Small intestine (tissue), 7 donors: ENCODE results near the gene GLRX. TPM values are rescaled to one million over a fixed set of nuclear protein-coding genes. Genes with fewer than 3 reads are reported as not detected.
A peak's percentile ranks its signal among the peaks of the same experiment; 100 is the strongest.

Source experiments
- DNase-seq, 2 donors: peaks; one replicate each; pipeline versions ENCODE4 v3.0.0 to v3.0.0-alpha.2; 2013
- FAIRE-seq: peaks from 2 replicates; lab custom pipeline; 2012; peaks lifted over from hg19 to GRCh38; lab: Jason Lieb, UNC
- H3K27ac ChIP-seq, 3 donors: one replicate each; pipeline ENCODE4 v1.5.1; 2013; ENCODE audit warnings: low read length in 2 of 3, mild to moderate bottlenecking in 2 of 3, control low read depth in 1 of 3, inconsistent platforms in 1 of 3, low read depth in 1 of 3, moderate library complexity in 1 of 3
- H3K27me3 ChIP-seq, 3 donors: one replicate each; pipeline ENCODE4 v1.6.1; 2013; ENCODE audit warnings: low read length in 3 of 3, inconsistent platforms in 1 of 3; ENCODE audit not compliant: control insufficient read depth in 3 of 3, insufficient read depth in 3 of 3
- H3K36me3 ChIP-seq, 3 donors: one replicate each; pipeline ENCODE4 v1.6.1; 2013; ENCODE audit warnings: low read length in 3 of 3, inconsistent platforms in 1 of 3, low read depth in 1 of 3, mild to moderate bottlenecking in 1 of 3, moderate library complexity in 1 of 3; ENCODE audit not compliant: control insufficient read depth in 3 of 3, insufficient read depth in 2 of 3
- H3K4me1 ChIP-seq, 3 donors: one replicate each; pipeline ENCODE4 v1.6.1; 2013; ENCODE audit warnings: low read length in 2 of 3, inconsistent platforms in 1 of 3, low read depth in 1 of 3, mild to moderate bottlenecking in 1 of 3, moderate library complexity in 1 of 3; ENCODE audit not compliant: control insufficient read depth in 3 of 3, insufficient read depth in 2 of 3
- H3K4me3 ChIP-seq, 3 donors: one replicate each; pipeline ENCODE4 v1.5.1; 2013; ENCODE audit warnings: low read length in 3 of 3, control low read depth in 1 of 3, inconsistent platforms in 1 of 3, low read depth in 1 of 3, mild to moderate bottlenecking in 1 of 3, moderate library complexity in 1 of 3
- H3K9me3 ChIP-seq, 2 donors: one replicate each; pipeline ENCODE4 v1.6.1; 2013; ENCODE audit warnings: low read depth in 1 of 2, low read length in 1 of 2; ENCODE audit not compliant: control insufficient read depth in 2 of 2, insufficient read depth in 1 of 2
- WGBS, 3 donors: extraction: QIAGEN DNeasy Blood & Tissue Kit; methylation state at CpG; one replicate each; pipeline ENCODE4 v1.1.7; 2013; 5-methylcytosine and 5-hydroxymethylcytosine counted together
- polyA plus RNA-seq, 4 donors: library from polyadenylated mRNA; stranded (reverse) in 3 of 4; unstranded in 1 of 4; fragments of 200-250 nt in 3 of 4; fragments of 120-200 nt in 1 of 4; gene quantifications; one replicate each; pipeline versions ENCODE4 v1.2.1 to v1.2.3, GENCODE V29; 2013
- donor health status: healthy with polysubstance abuse.
- donor health status: control.
- donor health status: control.
- donor health status: Bipolar disorder and iron deficiency.
- donor health status: healthy.

Gene GLRX
- polyA plus RNA-seq, 4 donors: 105 to 968 (median 443) TPM

DNA sequence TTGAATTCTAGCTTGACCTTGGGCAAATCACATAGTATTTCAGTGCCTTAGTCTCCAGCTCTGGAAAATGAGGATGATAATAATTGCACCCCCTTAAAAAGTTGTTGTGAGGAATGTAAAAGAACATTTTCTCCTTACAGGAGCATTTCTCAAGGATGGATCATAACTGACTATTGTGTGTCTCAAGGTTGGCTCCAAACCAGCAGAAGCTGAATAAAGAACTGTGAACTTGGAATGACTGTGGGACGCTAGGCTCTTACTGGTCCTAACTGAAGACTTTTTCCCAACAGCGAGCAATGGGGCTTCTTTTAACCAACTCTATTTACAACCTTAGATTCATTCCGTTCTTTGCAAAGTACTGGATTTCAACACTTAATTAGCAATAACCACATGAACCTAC is 26.2 kb upstream of the GLRX start:
- FAIRE-seq (no peak), DNase-seq (no peak)
- Histone ChIP-seq H3K4me3 (no peak overlapping the region), H3K9me3 (no peaks in the 10 kb centered on the region), H3K36me3 (no peaks in the 10 kb centered on the region), H3K27me3 (no peaks in the 10 kb centered on the region), H3K4me1 (no peaks in the 10 kb centered on the region), H3K27ac (no peak overlapping the region)
- WGBS, 3 donors: 78 to 82% (median 82%) methylated on average over 3 of the region's 3 CpGs

DNA sequence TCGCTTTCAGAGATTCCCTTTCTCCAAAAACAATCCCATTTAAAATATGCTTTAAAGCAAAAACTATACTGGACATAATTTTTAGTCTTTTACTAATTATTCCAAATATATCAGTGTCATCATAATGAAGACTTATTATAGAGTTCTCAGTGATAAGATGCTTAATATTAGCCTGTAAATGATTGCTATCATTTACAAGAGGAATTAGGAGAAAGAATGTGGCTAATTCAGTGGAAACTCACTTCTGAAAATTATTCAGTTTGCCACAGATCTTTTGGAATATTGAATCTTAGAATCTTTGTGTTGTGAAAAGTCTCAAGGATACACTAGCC is 24.7 kb upstream of the GLRX start:
- Histone ChIP-seq H3K36me3 (no peaks in the 10 kb centered on the region), H3K9me3 (no peaks in the 10 kb centered on the region), H3K27me3 (no peaks in the 10 kb centered on the region), H3K4me3 (no peak overlapping the region), H3K27ac (no peak overlapping the region), H3K4me1 (no peaks in the 10 kb centered on the region)
- DNase-seq (no peak), FAIRE-seq (no peak)
- 0 to 4% (median 2%) methylated on average over 1 of the region's 1 CpG for WGBS, 3 donors

DNA sequence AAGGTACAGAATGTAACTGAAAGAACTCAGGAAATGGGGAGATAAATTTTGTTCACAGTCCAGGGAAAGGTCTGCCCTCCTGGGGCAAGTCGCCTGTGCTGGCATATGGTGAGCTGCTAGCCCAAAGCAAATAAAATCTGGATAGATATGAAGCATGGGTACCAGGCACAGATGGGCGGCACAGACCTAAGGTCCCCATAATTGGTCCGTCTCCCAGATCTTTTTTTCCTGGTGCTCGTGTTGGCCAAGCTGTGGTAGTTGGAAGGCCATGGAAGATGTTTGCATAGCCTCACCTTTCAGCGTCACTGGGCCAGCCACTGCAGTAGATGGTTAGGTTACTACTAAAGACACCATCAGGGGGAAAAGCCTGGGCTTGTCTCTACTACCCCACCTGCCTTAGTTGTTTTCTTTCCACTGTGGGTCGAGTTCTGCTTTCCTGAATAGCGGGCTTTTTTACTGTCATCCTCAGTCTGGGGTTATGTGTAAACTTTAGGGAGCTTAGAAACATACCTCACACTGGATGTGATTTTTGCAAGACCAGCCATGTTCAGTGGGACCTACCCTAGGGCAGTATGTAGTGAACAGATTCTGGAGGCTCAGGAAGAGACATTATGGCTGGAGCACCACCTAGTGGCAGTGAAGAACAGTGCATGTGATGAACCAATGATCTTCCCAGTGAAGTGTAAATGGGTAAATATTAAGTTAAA is 24.2 kb upstream of the GLRX start:
- peaks cover 0 to 3% (median 0%) of the 10 kb centered on the region in 3 donors for H3K4me1 ChIP-seq
- no peak overlapping the region for H3K4me3 ChIP-seq
- 77 to 82% (median 78%) methylated on average over 7 of the region's 7 CpGs for WGBS, 3 donors
- H3K36me3 ChIP-seq: no peaks in the 10 kb centered on the region
- no peaks in the 10 kb centered on the region for H3K27me3 ChIP-seq
- FAIRE-seq (no peak), DNase-seq (peak; percentile 77 to 78)
- no peaks in the 10 kb centered on the region for H3K9me3 ChIP-seq
- no peak overlapping the region for H3K27ac ChIP-seq

DNA sequence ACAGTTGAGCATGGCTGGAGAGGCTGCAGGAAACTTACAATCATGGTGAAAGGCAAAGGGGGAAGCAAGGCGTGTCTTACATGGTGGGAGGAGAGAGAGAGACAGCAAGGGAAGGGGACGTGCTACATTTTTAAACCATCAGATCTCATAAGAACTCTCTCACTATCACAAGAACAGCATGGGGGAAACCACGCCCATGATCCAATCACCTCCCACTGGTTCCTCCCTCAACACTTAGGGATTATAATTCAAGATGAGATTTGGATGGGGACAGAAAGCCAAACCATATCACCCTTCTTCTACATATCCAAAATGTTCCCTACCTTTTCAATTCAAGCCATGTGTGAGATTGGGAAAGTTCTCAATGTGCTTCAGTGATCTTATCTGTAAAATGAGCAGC is 22.9 kb upstream of the GLRX start:
- no peaks in the 10 kb centered on the region for H3K27me3 ChIP-seq
- no peak overlapping the region for H3K4me3 ChIP-seq
- WGBS, 3 donors: 81 to 93% (median 81%) methylated on average over 3 of the region's 3 CpGs
- no peaks in the 10 kb centered on the region for H3K9me3 ChIP-seq
- H3K4me1 ChIP-seq: peaks cover 0 to 3% (median 0%) of the 10 kb centered on the region in 3 donors
- no peaks in the 10 kb centered on the region for H3K36me3 ChIP-seq
- DNase-seq (no peak), FAIRE-seq (no peak)
- no peak overlapping the region for H3K27ac ChIP-seq

DNA sequence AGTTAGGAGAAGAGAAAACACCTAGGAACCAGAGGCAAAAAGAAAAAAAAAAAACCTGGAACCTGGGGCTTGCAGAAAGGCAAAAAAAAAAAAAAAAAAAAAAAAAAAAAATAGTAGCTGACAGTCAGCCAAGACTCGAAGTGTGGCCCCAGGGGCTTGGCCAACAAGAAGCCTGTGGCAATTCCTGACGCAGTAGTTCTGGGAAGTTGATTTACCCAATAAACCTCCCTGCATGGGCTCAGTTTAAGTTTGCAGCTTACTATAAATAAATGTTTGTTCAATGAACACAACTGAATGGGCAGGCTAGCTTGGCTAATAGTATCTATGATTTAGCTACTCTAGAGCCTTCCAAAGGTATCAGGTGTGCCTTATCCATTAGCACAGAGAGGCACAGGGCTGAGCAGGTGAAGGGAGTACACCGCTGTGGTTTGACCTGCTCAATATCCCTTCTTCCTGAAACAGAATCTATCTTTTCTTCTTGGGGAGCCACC is 21.3 kb upstream of the GLRX start:
- Histone ChIP-seq H3K9me3 (no peaks in the 10 kb centered on the region), H3K27me3 (no peaks in the 10 kb centered on the region), H3K4me1 (peaks cover 0 to 9% (median 0%) of the 10 kb centered on the region in 3 donors), H3K27ac (peak overlapping the region in 1 of 3 donors; percentile 60), H3K4me3 (no peak overlapping the region), H3K36me3 (no peaks in the 10 kb centered on the region)
- FAIRE-seq (no peak), DNase-seq (no peak)
- WGBS, 3 donors: 61 to 81% (median 80%) methylated on average over 3 of the region's 3 CpGs

DNA sequence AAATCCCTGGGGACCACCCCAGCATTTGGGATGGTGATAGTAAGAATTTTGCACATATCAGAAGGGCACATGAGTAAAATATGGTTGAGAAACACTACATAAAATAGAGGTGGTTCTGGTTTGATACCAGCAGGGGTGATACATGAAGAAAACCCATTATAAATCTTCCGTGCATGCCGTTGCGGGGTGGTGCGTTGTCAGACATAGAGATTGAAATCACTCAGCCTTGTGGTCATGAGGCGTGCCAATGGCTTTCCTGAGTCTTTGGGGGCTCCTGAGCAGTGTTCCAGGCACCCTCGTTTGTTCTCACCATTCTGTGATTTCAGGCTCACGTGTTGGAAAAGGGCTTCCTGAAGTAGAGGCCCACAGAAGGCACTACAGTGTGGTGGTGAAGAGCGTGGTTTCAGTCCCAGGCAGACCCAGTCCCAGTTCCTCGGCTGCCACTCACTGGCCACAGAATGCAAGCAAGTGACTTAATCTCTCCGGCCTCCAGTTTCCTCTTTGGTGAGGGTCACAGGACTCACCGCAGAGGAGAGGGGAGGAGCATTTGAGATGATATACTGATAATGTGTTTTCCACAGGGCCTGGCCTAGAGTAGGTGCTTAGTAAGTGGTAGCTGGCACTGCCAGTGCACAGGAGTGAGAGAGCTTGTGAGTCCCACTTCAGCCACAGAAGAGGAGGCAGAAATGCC is 20.5 kb upstream of the GLRX start:
- no peak for FAIRE-seq
- WGBS, 3 donors: 57 to 70% (median 61%) methylated on average over 11 of the region's 11 CpGs
- Histone ChIP-seq H3K27me3 (no peaks in the 10 kb centered on the region), H3K27ac (peak overlapping the region in 1 of 3 donors; percentile 66), H3K4me1 (peaks cover 0 to 15% (median 0%) of the 10 kb centered on the region in 3 donors), H3K4me3 (no peak overlapping the region), H3K36me3 (no peaks in the 10 kb centered on the region), H3K9me3 (no peaks in the 10 kb centered on the region)
- DNase-seq: peak in 1 of 2 donors; percentile 46

DNA sequence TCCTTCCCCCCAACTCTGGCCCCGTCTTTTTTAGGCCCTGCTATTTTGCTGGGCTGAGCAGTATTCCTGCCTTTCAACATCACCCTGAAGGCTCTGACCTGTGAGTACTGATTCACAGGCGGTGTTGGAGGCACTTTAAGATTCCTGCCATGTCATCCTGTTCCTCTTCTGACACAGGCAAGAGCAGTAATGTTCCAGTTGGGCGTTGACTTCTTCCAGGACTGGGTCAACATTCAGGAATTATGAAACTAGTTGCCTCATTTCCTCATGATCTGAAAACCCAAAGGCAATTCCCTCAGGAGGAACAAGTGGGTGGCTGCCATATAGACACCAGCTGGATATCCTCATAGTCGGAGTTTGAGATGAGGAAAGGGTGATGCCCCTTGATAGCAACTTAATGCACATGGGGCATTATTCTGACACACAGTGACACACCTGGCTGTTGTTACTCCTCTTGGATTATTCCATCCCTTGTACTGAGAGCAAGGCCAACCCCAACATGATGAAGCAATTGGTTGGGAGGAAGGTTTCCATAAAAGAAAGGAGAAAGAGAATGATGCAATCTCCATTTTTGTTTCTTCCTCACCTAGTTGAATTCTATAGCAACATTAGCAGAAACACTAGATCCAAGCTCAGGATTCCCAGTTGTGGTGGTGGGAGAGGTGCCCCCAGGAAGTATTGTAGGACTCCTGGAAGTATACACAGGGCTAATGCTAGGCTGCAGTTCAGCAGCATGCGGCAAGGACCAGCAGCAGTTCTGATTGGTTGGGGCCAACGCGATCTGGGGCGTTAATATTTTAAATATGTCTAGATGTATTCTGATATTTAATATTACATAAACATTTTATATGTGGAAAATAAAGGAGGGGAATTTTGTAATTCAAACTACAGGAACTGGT is 19.6 kb upstream of the GLRX start:
- no peaks in the 10 kb centered on the region for H3K27me3 ChIP-seq
- no peak overlapping the region for H3K4me3 ChIP-seq
- H3K9me3 ChIP-seq: no peaks in the 10 kb centered on the region
- DNase-seq (peak in 1 of 2 donors; percentile 43), FAIRE-seq (no peak)
- no peaks in the 10 kb centered on the region for H3K36me3 ChIP-seq
- WGBS, 3 donors: 83 to 90% (median 89%) methylated on average over 8 of the region's 8 CpGs
- H3K27ac ChIP-seq: peak overlapping the region in 1 of 3 donors; percentile 55
- H3K4me1 ChIP-seq: peaks cover 0 to 15% (median 0%) of the 10 kb centered on the region in 3 donors
